BE2C (cell line): ENCODE results near the gene RLN3.

Experiments
- DNase-seq: peaks from one replicate; pipeline ENCODE4 v3.0.0-alpha.2; 2020
- H3K27me3 ChIP-seq: fragments of 250-450 bp; sonication (Bioruptor Pico); 2 replicates; pipeline ENCODE4 v1.5.1; 2020; ENCODE audit warnings: mild to moderate bottlenecking
- H3K36me3 ChIP-seq: fragments of 250-450 bp; sonication (Bioruptor Pico); 2 replicates; pipeline ENCODE4 v1.5.1; 2020; ENCODE audit warnings: mild to moderate bottlenecking
- H3K4me1 ChIP-seq: fragments of 250-450 bp; sonication (Bioruptor Pico); 2 replicates; pipeline ENCODE4 v1.5.1; 2020
- H3K4me3 ChIP-seq: 2 replicates; pipeline ENCODE4 v1.5.1; 2011; ENCODE audit warnings: low read depth, low read length
- H3K9me3 ChIP-seq: fragments of 250-450 bp; sonication (Bioruptor Pico); 2 replicates; pipeline ENCODE4 v1.5.1; 2020
- TF ChIP-seq, protein P1 (sequence below): IDR thresholded peaks from 2 replicates; pipeline ENCODE4 v1.5.1; 2012; ENCODE audit warnings: mild to moderate bottlenecking, low read depth, low read length

The RLN3 gene

GRCh38 chr19:14073261-14073924 is 45.4 kb downstream of the RLN3 start:
- Histone ChIP-seq H3K27me3 (peaks cover 21% of the 10 kb centered on the region), H3K9me3 (no peaks in the 10 kb centered on the region), H3K4me1 (no peaks in the 10 kb centered on the region; the same call in none of the 2 replicates), H3K36me3 (no peaks in the 10 kb centered on the region), H3K4me3 (peak overlapping the region; percentile 63)
- peak; percentile 81 for DNase-seq
- TF ChIP-seq, protein P1, sequence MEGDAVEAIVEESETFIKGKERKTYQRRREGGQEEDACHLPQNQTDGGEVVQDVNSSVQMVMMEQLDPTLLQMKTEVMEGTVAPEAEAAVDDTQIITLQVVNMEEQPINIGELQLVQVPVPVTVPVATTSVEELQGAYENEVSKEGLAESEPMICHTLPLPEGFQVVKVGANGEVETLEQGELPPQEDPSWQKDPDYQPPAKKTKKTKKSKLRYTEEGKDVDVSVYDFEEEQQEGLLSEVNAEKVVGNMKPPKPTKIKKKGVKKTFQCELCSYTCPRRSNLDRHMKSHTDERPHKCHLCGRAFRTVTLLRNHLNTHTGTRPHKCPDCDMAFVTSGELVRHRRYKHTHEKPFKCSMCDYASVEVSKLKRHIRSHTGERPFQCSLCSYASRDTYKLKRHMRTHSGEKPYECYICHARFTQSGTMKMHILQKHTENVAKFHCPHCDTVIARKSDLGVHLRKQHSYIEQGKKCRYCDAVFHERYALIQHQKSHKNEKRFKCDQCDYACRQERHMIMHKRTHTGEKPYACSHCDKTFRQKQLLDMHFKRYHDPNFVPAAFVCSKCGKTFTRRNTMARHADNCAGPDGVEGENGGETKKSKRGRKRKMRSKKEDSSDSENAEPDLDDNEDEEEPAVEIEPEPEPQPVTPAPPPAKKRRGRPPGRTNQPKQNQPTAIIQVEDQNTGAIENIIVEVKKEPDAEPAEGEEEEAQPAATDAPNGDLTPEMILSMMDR: peak; percentile 15; the same call in 1 of the 2 replicates

GRCh38 chr19:14073925-14074838 is 46.2 kb downstream of the RLN3 start:
- peak overlapping the region; percentile 63 for H3K4me3 ChIP-seq
- DNase-seq: no peak
- H3K36me3 ChIP-seq: no peaks in the 10 kb centered on the region
- peaks cover 21% of the 10 kb centered on the region for H3K27me3 ChIP-seq
- no peaks in the 10 kb centered on the region; the same call in none of the 2 replicates for H3K4me1 ChIP-seq
- TF ChIP-seq, protein P1: no peak
- H3K9me3 ChIP-seq: no peaks in the 10 kb centered on the region

GRCh38 chr19:14078411-14078810 is 50.5 kb downstream of the RLN3 start:
- H3K4me3 ChIP-seq: no peak overlapping the region
- H3K27me3 ChIP-seq: peaks cover 13% of the 10 kb centered on the region
- no peaks in the 10 kb centered on the region; the same call in none of the 2 replicates for H3K4me1 ChIP-seq
- no peaks in the 10 kb centered on the region for H3K36me3 ChIP-seq
- TF ChIP-seq, protein P1: no peak
- no peaks in the 10 kb centered on the region for H3K9me3 ChIP-seq
- DNase-seq: no peak
